HG02981 (cell line): ENCODE measurements around the gene ZFPM1.

Experiments
- ATAC-seq: cut with Tn5 transposase; IDR thresholded peaks from one replicate; pipeline ENCODE4 v1.9.1; 2021; ENCODE audit warnings: mild to moderate bottlenecking, moderate library complexity; ENCODE audit not compliant: unreplicated experiment

The ZFPM1 gene

DNA sequence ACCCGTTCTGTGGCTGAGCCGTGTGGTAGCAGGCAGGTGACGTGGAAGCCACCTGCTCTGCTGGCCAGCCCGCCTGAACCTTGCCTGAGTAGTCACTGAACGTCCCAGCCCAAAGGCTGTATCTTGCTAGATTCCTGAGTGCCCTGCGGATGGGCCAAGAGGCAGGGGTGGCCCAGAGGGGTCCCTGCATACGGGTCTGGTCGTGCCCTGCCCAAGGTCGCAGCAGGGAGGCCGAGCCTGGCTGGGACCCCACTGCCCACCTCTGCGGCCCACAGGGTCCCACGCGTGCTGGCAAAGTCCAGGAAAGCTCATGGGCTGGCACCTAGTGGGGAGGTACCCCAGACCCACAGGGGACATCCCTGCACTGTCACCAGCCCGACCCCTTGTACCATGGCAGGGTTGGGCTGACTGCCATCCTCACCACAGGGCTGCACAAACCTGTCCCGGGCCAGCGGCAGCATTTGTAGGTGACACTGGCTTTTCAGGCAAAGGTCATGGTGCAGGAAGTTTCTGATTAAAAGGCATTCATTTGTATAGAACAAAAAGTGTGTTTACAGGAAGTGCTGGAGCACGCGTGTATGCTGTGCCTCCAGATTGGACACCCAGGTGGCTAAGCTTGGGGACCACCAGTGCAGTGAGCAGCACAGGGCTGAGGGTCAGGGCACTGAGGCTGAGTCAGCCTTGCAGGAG is 72.0 kb downstream of the ZFPM1 start:
- no peak for ATAC-seq

- ATAC-seq = no peak
Measured at GRCh38 chr16:88525663-88525990, 72.5 kb downstream of the ZFPM1 start.

- no peak for ATAC-seq
Measured at GRCh38 chr16:88526008-88526905, 73.2 kb downstream of the ZFPM1 start.

- no peak for ATAC-seq
Measured at GRCh38 chr16:88526906-88527185, 73.8 kb downstream of the ZFPM1 start.

DNA sequence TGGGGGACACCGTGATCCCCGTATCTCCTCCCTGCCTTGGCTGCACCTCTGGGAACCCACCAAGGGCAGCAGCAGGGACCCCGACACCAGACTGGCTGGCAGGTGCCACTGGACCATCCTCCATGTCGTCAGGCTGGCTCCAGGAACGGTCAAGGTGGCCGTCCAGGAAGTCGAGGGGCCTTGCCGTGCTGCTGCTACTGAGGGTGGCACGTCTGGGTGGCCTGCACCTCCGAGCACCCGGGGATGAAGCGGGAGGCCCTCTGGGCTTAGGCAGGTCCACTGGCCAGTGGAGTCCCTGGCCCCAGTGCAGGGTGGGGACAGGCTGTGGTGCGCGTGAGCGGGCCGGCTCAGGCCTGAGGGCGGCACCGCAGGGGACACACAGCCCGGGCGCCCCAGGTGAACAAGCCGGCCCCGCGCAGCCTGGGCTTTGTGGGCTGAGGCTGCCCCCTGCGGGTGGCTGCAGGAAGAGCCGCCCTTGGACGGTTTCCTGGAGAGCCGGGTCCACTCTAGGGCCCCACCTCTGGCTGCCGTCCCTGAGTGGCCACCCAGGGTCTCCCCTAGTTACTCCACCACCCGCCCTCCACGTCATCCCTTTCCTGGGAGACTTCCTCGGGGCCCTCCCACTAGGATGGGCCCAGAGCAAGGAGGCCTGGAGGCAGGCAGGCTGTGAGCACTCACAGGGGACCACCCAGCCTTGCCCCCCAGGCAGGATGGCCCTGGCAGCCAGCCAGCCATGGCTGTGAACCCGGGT is 74.3 kb downstream of the ZFPM1 start:
- ATAC-seq = peak; percentile 52

GRCh38 chr16:88527937-88528743 is 75.1 kb downstream of the ZFPM1 start:
- ATAC-seq = no peak

- no peak for ATAC-seq
Measured at GRCh38 chr16:88528902-88529318, 75.8 kb downstream of the ZFPM1 start.

DNA sequence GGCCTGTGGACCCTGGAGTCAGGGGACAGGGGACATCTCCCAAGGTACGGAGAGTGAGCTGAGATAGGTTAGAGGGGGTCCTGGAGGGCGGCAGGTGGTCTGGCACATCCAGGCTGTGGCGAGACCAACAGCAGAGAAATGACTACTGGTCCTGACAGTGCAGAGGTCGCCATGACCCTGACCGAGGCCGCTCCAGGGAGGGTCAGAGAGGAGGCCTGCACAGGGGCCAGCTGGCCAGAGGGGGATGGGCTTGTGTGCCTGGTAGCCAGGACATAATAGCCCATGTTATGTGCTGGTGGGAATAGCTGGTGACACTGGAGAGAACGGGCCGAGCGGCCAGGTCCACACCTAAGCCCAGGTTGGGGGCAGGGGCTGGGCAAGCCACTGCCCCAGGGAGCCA is 76.5 kb downstream of the ZFPM1 start:
- ATAC-seq = no peak

DNA sequence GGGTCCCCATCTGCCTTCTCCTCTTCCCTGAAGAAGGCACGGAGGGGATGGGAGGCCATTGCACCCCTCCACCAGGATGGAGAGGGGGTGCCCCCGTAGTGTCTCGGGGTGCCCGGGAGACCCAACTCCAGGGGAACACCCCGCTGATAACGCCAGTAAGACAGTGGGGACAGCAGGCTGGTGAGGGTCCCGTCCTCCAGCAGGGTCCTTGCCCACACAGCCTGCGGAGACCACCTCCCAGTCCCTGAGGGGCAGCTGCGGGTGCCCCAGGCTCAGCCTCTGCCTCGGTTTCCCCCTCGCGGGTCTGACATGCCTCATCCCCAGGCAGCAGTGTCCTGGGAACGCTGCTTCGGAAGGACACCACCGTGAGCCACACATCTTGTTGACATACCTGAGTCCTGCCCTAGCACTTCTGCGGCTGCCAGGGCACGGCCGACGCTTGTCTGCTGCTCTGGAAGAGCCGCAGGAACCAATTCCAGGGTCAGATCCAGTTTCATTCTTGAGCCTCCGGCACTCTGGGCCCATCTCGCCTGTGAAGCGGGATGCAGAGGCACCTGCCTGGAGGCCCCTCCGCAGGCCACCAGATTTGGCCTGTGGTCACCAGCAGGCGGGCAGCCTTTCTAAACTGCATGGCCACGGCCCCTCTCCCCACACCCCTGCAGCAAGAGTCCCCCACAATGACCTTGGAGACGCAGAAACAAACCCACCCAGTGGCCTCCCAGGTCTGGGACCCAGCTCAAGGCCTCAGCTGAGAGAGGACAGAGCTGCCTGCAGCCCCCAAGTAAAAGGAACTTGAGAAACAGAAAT is 77.2 kb downstream of the ZFPM1 start:
- no peak for ATAC-seq

GRCh38 chr16:88530858-88531203 is 77.8 kb downstream of the ZFPM1 start:
- ATAC-seq = no peak

DNA sequence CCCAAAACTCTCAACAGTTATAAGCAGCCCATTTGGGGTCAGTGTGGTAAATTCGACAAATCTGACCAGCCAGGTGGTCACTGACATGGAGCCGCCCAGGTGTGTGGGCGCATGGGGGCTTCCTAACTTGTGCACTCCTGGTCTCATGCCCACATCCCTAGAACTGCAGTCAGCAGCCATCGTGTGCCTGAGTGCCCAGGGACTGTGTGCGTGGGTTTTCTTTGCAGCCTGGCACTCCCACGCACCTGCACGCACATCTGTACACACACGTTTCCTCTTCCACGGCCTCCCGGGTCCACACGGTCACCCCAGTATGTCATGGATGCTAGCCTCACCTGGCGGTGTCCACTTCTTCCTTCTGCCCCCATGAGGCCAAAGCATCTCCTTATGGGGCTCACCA is 78.3 kb downstream of the ZFPM1 start:
- no peak for ATAC-seq

- no peak for ATAC-seq
Measured at GRCh38 chr16:88531931-88532433, 78.9 kb downstream of the ZFPM1 start.

DNA sequence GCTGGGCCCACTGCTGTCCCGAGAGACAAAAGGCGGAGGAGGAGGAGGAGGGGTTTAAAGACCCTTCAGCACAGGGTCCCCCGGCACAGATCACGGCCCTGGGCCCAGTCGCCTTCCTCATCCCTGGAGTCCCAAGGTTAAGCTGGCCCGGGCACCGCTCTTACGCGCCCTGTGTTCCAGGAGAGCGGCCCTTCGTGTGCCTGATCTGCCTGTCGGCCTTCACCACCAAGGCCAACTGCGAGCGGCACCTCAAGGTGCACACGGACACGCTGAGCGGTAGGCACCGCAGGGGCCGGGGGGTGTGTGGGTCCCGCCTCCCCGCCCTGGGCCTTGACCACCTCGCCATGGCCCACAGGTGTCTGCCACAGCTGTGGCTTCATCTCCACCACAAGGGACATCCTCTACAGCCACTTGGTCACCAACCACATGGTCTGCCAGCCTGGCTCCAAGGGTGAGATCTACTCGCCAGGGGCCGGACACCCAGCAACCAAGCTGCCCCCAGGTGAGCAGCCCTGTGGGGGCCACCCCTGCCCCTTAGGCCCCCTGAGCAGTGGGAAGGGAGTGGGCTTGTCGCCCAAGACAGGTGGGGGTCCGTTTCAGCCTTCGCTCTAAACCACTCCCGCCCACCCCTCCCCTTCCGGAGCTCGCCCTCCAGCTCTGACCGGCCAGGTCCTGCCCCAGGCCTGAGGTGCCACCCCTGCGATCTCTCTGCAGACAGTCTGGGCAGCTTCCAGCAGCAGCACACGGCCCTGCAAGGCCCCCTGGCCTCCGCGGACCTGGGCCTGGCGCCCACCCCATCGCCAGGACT is 79.6 kb downstream of the ZFPM1 start:
- ATAC-seq = no peak

DNA sequence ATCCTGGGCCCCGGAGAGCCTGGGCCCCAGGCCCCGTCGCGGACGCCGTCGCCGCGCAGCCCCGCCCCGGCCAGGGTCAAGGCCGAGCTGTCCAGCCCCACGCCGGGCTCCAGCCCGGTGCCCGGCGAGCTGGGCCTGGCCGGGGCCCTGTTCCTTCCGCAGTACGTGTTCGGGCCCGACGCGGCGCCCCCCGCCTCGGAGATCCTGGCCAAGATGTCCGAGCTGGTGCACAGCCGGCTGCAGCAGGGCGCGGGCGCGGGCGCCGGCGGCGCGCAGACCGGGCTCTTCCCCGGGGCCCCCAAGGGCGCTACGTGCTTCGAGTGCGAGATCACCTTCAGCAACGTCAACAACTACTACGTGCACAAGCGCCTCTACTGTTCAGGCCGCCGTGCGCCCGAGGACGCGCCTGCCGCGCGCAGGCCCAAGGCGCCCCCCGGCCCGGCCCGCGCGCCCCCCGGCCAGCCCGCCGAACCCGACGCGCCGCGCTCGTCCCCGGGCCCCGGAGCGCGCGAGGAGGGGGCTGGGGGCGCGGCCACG is 80.4 kb downstream of the ZFPM1 start:
- ATAC-seq = no peak

GRCh38 chr16:88533932-88534637 is 81.0 kb downstream of the ZFPM1 start:
- ATAC-seq = peak; percentile 70

- ATAC-seq = peak; percentile 29
Measured at GRCh38 chr16:88534638-88535190, 81.6 kb downstream of the ZFPM1 start.

GRCh38 chr16:88535191-88535856 is 82.2 kb downstream of the ZFPM1 start:
- ATAC-seq = no peak

- no peak for ATAC-seq
Measured at GRCh38 chr16:88535857-88536222, 82.8 kb downstream of the ZFPM1 start.
